Measurements from ENCODE around the gene HRH4. TPM values are rescaled to one million over a fixed set of nuclear protein-coding genes. Genes with fewer than 3 reads are reported as not detected.

Gene HRH4
- total RNA-seq, 1 donor, result under 0.01 TPM

DNA sequence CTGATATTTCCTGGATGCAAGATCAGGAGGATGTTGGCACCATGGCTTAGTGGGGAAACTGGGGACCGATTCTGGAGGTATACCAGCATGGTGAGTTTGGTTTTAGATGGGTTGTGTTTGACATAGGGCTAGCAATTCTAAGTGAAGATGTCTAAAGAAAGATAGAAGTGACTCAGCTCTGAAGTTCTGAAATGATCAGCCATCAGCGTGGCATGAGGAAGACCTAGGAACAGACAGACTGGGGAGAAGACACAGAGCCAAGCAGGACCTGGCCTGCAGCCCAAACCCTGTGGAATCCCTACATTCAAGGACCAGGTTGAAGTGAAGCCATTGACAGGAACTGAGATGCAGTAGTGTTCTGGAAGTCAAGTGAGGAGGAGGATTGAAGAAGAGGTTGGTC lies 39.8 kb downstream of the HRH4 start:
- no peak overlapping the region for H3K4me3 ChIP-seq (ENCODE audit: low read depth, low read length)
- no peak for DNase-seq (ENCODE audit: low read depth)
- TF ChIP-seq, protein P1, sequence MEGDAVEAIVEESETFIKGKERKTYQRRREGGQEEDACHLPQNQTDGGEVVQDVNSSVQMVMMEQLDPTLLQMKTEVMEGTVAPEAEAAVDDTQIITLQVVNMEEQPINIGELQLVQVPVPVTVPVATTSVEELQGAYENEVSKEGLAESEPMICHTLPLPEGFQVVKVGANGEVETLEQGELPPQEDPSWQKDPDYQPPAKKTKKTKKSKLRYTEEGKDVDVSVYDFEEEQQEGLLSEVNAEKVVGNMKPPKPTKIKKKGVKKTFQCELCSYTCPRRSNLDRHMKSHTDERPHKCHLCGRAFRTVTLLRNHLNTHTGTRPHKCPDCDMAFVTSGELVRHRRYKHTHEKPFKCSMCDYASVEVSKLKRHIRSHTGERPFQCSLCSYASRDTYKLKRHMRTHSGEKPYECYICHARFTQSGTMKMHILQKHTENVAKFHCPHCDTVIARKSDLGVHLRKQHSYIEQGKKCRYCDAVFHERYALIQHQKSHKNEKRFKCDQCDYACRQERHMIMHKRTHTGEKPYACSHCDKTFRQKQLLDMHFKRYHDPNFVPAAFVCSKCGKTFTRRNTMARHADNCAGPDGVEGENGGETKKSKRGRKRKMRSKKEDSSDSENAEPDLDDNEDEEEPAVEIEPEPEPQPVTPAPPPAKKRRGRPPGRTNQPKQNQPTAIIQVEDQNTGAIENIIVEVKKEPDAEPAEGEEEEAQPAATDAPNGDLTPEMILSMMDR (IDR thresholded peaks at IDR 0.05; ENCODE audit: insufficient read depth, low read depth, low read length), result no peak

DNA sequence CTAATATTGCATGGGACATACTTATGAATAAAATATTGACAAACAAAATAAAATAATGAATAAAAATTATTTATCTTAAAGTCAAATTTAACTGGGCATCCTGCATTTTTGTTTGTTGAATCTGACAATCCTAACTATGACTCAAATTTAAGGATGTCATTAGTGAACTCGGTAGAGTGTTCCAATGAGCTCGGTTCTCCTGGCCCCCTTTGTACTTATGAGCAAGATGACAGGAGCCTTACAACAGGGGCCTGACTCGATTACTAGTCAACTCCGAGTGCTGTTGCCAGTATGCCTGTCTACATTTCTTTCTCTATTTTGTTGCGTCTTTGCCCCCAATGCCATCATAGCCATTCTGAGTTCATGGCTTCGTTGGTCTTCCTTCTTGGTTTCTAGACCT lies 40.3 kb downstream of the HRH4 start:
- no peak overlapping the region for H3K4me3 ChIP-seq (ENCODE audit: low read depth, low read length)
- no peak for DNase-seq (ENCODE audit: low read depth)
- TF ChIP-seq, protein P1 (IDR thresholded peaks at IDR 0.05; ENCODE audit: insufficient read depth, low read depth, low read length), result no peak

DNA sequence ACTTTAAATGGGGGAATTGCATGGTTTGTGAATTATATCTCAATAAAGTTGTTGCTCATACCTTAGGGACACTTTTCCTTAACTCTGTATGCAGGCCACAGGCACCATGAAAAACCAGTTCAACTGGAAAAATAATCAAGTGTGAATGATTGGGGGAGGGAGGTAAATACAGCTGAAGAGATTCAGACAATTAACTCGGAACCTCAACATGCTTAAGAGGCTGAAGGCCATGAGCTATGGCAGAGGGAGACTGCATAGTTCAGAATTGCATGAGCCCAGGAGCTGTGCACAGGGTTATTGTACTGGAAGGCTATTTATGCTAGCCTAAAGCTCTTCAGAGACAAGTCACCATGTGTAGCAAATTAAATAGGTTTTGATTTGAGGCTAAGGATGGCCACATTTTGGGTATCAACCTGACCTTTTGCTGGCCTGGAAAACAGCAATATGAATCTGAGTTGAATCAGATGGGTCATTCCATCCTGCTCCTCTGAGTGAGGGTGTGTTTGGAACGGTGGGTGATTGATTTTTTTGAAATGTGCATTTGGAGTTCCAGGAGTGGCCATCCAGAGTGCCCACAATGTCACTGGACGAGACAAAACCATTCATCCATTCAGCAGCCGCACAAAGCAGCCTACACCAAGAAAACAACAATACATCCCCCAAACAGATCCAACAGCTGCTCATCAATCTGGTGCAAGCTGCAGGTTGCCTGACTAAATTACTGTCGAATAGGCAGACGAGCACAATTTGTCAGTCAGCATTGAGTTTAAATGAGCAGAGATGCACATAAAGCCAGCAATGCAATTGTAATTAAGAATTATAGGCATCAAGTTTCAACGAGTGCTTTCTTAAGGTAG lies 42.5 kb downstream of the HRH4 start:
- TF ChIP-seq, protein P1 (IDR thresholded peaks at IDR 0.05; ENCODE audit: insufficient read depth, low read depth, low read length), result no peak
- DNase-seq (ENCODE audit: low read depth), result no peak
- no peak overlapping the region for H3K4me3 ChIP-seq (ENCODE audit: low read depth, low read length)

DNA sequence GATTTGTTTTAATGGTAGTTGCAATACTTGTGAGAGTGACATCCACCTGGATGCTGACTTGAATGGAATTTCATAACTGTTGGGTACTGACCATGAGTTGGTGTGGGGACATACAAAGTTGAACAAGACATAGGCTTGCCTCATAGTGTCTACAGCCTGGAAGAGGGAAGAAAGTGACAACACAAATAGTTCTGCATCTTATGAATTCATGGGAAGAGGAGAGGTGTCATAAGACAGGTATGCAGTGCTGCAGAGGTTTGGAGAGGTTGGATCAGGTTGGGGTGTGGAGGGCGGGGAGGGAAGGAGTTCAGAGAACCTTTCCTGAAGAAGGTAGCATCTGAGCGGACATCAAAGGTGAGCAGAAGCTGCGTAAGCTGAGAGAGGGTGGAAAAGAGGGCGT lies 44.0 kb downstream of the HRH4 start:
- TF ChIP-seq, protein P1 (IDR thresholded peaks at IDR 0.05; ENCODE audit: insufficient read depth, low read depth, low read length), result no peak
- H3K4me3 ChIP-seq (ENCODE audit: low read depth, low read length), result no peak overlapping the region
- no peak for DNase-seq (ENCODE audit: low read depth)

DNA sequence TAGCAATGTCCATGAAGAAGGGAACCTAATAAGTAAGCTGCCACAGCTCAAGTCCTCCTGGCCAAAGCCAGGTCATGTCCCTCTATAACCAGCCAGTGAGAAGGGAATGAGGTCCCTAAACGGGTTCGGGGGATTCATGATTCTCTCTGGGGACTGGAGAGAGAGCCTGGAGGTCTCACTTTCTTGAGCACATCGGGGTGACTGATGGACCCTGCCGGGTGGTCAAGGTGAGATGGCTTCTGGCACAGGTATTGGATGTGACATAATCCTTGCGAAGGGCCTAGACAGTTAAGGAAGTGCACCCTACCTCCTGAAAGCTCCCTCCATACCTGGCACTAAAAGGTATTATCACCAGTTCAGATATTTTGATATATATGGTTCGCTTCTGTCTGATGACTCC lies 45.7 kb downstream of the HRH4 start:
- no peak for DNase-seq (ENCODE audit: low read depth)
- H3K4me3 ChIP-seq (ENCODE audit: low read depth, low read length), result no peak overlapping the region
- TF ChIP-seq, protein P1 (IDR thresholded peaks at IDR 0.05; ENCODE audit: insufficient read depth, low read depth, low read length), result no peak

DNA sequence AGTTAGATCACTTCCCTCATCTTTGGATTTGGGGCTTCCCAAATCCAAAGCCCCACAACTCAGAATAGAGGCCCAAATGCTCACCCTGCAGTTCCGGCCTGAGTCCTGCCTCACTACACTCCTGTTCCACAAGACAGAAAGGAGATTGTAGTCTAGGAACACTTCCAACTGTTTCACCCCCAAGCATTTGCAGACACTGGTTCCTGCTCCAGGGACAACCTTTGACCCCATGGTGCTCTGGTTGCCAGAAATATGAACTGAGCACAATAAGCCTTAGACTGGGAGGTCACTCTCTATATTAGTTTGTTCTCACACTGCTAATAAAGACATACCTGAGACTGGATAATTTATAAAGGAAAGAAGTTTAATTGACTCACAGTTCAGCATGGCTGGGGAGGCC lies 49.0 kb downstream of the HRH4 start:
- no peak for DNase-seq (ENCODE audit: low read depth)
- TF ChIP-seq, protein P1 (IDR thresholded peaks at IDR 0.05; ENCODE audit: insufficient read depth, low read depth, low read length), result no peak
- no peak overlapping the region for H3K4me3 ChIP-seq (ENCODE audit: low read depth, low read length)
